ENCODE results near the gene COL4A1.

- TF ChIP-seq TAF1 (IDR thresholded peaks at IDR 0.05; ENCODE audit: borderline replicate concordance, insufficient read depth, low read length) (no peak), SIN3A (IDR thresholded peaks at IDR 0.05; ENCODE audit: borderline replicate concordance, insufficient read depth, low read length) (no peak)
These were observed 46.5 kb upstream of the COL4A1 start for GRCh38 chr13:110353339-110353977.
